HG02943 (cell line): ENCODE data around the gene MIF.
"Not testable (repeated sequence)": the region's sequence is repeated elsewhere in the genome, so short reads cannot be mapped to it uniquely, and the experiment has no call there.

ENCODE experiments used
- ATAC-seq: cut with Tn5 transposase; IDR thresholded peaks from one replicate; pipeline ENCODE4 v1.9.1; 2021; ENCODE audit warnings: mild to moderate bottlenecking, low read depth, moderate library complexity; ENCODE audit not compliant: unreplicated experiment

Gene MIF

DNA sequence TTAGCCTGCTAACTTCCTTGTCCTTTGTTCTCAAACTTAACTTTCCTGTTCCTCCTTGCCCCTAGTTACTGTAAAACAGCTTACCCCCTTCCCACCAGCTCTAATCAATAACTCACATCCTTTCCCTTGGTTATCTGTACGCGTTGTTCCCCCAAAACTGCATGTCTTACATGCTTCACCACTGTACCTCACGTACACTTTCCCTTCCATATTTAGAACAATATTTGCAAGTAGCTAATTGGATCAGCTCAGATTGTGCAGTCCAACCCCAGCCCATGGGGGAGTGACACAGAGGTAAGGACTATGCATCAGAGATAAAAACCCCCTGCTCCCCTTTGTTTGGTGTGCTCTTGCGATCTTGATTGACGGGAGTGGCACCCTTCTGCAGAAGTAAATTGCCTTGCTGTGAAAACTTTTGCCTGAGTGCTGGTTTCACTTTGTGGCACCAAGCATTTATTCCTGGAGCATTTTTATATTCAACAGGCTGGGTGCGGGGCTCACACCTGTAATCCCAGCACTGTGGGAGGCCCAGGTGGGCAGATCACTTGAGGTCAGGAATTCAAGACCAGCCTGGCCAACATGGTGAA, 30.9 kb downstream of the MIF start:
- ATAC-seq = no peak

DNA sequence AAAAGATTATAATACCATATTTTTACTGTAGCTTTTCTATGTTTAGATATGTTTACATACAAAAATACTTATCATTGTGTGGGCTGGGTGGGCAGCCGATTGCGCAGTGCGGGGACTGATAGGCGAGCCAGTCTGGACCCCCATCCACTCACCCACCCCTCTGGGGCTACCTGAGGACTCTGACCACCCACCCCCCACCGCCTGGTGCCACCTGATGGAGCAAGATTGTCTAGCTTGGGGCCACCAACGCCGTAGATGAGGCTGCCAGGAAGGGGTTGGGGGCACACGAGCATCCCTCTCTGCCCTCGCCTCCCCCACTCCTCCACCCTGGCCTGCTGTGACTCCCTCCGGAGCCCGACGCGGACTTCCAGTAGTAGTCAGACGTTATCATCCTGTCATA, 32.4 kb downstream of the MIF start:
- ATAC-seq = no peak

DNA sequence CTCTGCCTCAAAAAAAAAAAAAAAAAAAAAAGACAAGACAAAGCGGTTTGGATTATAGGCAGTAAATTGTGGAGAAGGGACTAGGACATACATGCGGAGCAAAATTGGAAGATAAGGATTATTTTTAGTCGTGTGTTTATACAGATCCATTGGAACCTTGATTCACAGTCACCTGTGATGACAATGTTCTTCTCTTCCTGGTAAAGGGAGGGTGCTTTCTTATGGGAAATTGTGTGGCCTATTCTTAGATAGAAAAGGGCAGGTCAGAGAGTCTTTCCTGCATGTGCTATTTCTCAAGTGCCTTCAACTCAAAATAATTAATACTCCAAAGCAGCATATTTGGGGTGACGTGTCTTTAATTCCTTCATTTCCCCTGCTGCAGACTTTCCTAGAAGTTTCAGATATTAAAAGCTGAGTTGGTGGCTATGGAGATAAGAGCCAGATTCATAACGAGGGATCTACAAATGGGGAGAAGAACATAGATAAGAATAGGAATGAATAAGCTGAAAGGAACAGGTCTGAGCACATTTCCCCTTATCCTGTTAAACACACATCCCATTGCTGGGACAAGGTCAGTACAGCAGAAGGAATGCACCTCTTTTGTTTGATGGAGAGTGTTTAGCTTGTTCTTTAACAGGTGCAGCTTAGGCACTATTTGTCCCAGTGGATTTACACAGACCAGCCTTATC, 44.3 kb downstream of the MIF start:
- no peak for ATAC-seq

DNA sequence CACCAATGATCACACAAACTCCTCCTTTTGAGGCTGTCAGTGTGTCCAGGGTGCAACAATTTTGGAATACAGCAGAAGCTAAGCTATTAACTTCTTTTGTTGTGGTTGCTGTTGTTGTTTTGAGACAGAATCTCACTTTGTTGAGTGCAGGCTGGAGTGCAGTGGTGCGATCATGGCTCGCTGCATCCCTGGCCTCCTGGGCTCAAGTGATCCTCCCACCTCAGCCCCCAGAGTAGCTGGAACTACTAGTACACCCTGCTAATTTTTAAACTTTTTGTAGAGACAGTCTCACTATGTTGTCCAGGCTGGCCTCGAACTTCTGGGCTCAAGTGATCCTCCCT, 44.8 kb downstream of the MIF start:
- ATAC-seq = no peak

DNA sequence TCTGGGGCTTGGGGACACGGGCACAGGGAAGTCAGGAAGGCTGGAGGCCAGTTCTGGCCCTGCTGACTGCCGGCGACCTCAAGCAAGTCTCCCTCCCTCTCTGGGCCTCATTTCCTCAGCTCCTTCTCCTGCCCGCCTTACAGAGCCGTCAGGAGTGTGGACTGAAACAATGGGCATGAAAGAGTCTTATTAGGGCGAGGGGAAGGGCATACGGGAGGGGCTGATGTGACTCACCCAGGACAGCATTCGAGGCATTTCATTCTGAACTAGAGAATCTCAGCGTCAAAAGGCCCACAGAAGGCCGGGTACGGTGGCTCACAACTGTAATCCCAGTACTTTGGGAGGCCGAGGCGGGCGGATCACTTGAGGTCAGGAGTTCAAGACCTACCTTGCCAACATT, 46.0 kb downstream of the MIF start:
- ATAC-seq = not testable (repeated sequence)
